Measurements from ENCODE around the gene LIPT1. TPM values are rescaled to one million over a fixed set of nuclear protein-coding genes. Genes with fewer than 3 reads are reported as not detected.

Gene LIPT1
- total RNA-seq = 7.8 and 8.9 TPM in 2 replicates

DNA sequence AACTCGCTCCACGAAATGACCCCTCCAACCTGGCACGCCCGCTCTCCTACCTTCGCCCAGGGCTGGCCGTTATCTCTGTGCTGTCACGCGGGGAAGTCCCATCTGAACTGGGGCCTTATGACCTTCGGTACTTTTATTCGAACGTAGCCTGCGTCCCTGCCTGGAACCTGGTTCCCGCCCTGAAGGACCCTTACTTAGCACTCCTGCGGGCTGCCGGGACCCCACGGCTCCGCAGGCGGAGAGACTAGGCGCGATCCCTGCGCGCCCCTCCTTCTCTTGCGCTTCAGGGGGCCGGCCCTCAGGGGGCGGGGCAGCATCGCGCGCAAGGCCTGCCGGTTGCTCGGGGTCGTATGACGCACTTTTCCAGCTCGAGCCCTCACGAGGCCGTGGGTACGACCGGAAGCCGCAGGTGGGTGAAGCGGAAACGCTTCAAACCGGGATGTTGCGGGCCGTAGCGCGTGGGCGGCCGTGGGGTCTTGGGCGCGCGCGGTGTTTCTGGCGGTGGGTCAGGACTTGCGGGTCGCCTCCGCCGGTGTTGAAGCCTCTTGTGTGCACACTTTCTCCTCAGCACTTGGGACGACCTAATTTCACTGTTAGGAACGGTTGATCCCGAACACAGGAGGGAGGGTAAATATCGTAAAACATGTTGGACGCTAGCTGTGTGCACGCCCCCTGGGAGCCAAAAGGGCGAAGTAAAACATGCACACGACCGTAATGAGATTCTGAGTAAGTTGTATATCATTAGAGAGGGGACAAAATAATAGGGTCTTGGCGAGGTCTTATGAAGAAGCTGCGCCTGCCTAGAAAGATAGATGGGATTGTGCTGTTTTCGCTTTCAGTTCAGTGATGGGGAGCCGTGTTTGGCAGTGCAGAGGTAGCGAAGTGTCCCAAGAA is at the start of gene LIPT1, which contains the start of gene TSGA10:
LIPT1 (plus strand) TSS at position 325 of the 894 bp plus-strand sequence. CDS start 6,991 bp downstream, outside the sequence.
TSGA10 (minus strand) TSS at position 300 of the 894 bp plus-strand sequence. CDS start 45,503 bp downstream, outside the sequence.

DNA sequence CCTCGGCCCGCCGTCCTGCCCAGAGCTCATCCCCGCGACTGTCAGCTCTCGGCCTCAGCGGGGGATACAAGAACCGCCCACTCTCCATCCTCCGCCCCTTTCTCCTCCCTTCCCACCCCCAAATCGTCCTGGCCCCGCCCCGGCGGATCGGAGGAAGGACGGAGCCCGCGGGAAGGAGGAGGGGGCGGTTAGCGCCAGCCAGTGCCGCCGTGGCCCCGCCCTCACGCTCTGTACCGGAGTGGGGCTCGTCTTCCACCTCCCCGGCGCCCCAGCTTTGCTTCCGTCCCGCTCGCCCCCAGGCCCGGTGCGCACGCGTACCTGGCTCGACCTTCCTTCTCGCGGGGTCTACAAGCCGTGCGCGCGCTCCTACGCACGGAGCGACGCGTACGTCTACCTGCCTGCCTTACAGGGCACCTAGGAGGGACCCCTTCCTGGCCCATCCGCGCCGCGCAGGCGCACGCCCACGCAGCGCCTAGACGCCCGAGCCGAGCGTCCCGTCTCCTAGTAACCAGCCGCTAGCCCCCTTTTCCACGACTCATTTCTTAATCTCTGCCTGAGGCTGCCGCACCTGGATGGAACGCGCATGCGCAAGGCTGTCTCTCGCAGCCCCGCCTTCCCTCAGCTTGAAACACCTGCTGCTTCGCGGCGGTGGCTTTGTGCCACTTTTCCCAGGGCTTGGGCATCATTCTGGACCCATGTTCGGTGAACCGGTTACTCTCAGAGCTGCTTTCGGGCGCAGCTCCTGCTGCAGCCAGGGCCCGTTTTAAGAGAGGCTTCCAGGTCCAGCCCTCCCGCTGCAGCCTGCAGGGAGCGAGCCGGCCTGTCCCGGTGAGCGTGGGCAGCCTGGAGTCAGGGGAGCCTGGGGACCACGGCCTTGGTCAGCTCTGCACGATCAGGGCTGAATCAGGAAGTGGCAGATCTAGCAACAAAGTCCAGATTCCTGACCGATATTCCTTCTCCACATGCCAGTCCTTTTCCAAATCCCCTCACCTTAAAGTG is 13.4 kb upstream of the LIPT1 start, which contains the start of gene C2orf15:
C2orf15 (plus strand) TSS at position 598 of the 999 bp plus-strand sequence. CDS start 8,852 bp downstream, outside the sequence.

DNA sequence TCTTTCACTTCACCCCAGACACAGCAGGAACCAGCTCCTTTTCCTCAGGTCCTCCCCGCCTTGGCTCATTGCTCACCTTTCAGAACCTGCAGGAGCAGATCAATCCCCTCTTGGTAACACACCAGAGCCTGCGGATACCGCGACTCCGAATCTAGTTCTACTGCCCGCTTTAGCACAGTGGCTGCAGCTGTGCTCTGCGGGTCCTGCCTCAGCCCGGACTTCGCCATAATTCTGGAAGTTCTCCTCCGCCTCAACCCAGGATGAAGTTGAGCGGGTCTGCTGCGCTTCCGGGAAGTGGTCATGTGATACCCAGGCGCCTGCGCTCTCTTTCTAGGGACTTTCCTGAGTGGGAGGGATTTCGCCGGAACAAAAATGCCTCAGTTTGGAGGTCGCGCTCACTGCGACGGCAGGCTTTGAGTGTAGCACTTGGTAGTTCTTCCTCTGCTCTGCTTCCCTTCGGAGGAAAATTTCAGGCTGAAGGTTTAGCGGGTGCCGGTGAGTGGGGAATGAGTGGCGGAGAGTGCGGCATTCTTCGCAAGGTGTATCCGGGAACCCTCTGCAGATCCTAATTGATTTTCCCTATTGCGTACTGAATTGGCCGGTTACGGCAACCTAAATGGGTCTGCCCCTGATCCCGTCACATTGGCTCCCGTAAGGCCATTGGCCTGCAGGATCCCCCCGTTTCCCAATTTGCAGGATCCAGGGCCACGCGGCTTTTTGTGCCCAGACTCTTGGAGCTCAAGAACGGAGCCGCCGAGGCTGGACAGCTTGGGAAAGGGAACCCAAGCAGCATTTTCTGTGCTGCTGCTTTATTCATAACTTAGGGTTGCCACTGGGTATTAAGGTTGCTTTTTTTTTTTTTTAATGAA is 26.2 kb downstream of the LIPT1 start, which contains the start of the genes MITD1 and MRPL30:
MITD1 (minus strand) TSS at position 304 of the 869 bp plus-strand sequence; CDS start at position 227, 77 bp downstream.
MRPL30 (plus strand) TSS at position 430 of the 869 bp plus-strand sequence. CDS start 5,020 bp downstream, outside the sequence.

Other genes with a start within 250 kb of the LIPT1 start
- gene CRACDL, start 218.7 kb upstream of the LIPT1 start, total RNA-seq = 0.34 and 12.7 TPM in 2 replicates
- 0.93 and 2.1 TPM in 2 replicates for gene C2orf15, start 13.3 kb upstream of the LIPT1 start, total RNA-seq
- gene TSGA10, start within 50 bp of the LIPT1 start, total RNA-seq = 7.9 and 8.6 TPM in 2 replicates
- 19.9 and 35.9 TPM in 2 replicates for gene MITD1, start 26.1 kb downstream of the LIPT1 start, total RNA-seq
- 31.8 TPM in 2 replicates for gene MRPL30, start 26.2 kb downstream of the LIPT1 start, total RNA-seq
- gene LYG2, start 100.7 kb downstream of the LIPT1 start, total RNA-seq = not detected in 2 replicates
- gene LYG1, start 146.2 kb downstream of the LIPT1 start, total RNA-seq = 0.68 and 0.78 TPM in 2 replicates
- 63.2 and 65.2 TPM in 2 replicates for gene TXNDC9, start 181.4 kb downstream of the LIPT1 start, total RNA-seq
- 24.3 and 58.0 TPM in 2 replicates for gene EIF5B, start 182.4 kb downstream of the LIPT1 start, total RNA-seq